C4-2B (cell line): ENCODE data around the gene PDE1A.

ENCODE experiments used
- H3K27ac ChIP-seq: fragments of 450-650 bp; 2 replicates; pipeline ENCODE4 v1.5.1; 2017
- CTCF ChIP-seq: fragments of 450-650 bp; conservative IDR thresholded peaks from 2 replicates; pipeline ENCODE4 v1.5.1; 2017; ENCODE audit warnings: mild to moderate bottlenecking
- ZFX ChIP-seq: fragments of 450-650 bp; IDR thresholded peaks from 2 replicates; pipeline ENCODE4 v1.6.1; 2017

The PDE1A gene

GRCh38 chr2:182447163-182447562 is 20.3 kb upstream of the PDE1A start:
- H3K27ac ChIP-seq = no peak overlapping the region
- TF ChIP-seq ZFX (no peak), CTCF (no peak)

GRCh38 chr2:182446087-182446486 is 19.3 kb upstream of the PDE1A start:
- no peak overlapping the region for H3K27ac ChIP-seq
- TF ChIP-seq ZFX (no peak), CTCF (no peak)

GRCh38 chr2:182445391-182445965 is 18.6 kb upstream of the PDE1A start:
- TF ChIP-seq CTCF = no peak
- no peak for TF ChIP-seq ZFX

GRCh38 chr2:182444806-182445205 is 18.0 kb upstream of the PDE1A start:
- H3K27ac ChIP-seq = no peak overlapping the region
- no peak for TF ChIP-seq CTCF
- TF ChIP-seq ZFX = no peak

More at GRCh38 chr2:182445391-182445965, 18.6 kb upstream of the PDE1A start:
- no peak overlapping the region for H3K27ac ChIP-seq

- TF ChIP-seq ZFX = no peak
- TF ChIP-seq CTCF = no peak
Measured at GRCh38 chr2:182444170-182444569, 17.3 kb upstream of the PDE1A start.

GRCh38 chr2:182436252-182436651 is 9.4 kb upstream of the PDE1A start:
- TF ChIP-seq CTCF (no peak), ZFX (no peak)
- H3K27ac ChIP-seq = no peak overlapping the region

More at GRCh38 chr2:182444170-182444569, 17.3 kb upstream of the PDE1A start:
- H3K27ac ChIP-seq = no peak overlapping the region

GRCh38 chr2:182435754-182436153 is 8.9 kb upstream of the PDE1A start:
- no peak overlapping the region for H3K27ac ChIP-seq
- no peak for TF ChIP-seq CTCF
